ENCODE results near the gene CD40. TPM values are rescaled to one million over a fixed set of nuclear protein-coding genes. Genes with fewer than 3 reads are reported as not detected.

CD40 gene
- total and polyA plus RNA-seq, 2 of the 8 experiments (the other 6 are each of a cell fraction or from before 2014, with no cell fraction given), result 14.5 to 18.8 TPM

DNA sequence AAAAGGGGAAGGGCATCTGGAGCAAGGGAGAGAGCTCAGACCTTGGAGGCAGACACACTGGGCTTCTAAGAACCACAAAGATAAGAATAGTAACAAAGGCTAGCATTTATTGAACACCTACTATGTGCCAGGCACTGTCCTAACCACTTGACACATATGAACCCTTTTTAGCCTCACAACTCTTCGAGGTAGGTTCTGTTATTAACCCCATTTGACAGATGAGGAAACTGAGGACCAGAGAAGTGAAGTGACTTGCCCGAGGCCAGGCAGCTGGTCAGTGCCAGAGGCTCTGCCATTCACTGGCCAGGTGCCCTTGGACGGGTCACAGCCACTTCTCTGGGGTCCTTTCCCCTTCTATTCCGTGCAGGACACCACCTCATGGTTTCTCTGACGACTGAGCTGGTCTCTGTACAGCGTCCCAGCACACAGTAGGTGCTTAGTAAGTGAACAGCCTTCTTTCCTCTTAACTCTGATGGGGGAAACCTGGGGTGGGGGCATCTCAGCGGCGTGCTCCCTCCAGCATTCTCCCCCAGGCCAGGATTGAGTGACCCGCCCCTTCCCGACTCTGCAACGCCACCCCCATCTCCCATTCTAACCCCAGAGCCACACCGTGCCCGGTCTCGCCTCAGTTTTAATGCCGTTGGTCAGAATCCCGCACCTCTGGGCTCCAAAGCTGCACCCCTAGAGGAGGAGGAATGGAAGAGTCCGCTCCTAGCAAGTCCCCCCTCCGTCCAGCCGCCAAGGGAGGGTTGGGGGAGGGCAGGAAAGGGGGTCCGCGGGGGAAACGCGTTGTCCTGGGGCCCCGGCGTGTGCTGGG, 55.7 kb downstream of the CD40 start:
- Histone ChIP-seq H3K4me2 (ENCODE audit: insufficient read depth in 1 of 2, low read depth in 2 of 2, low read length in 2 of 2) (peak overlapping the region in 1 of 2 experiments; percentile 80; a peak in 3 of 4 replicates), H3K27me3 (replicated peaks in 1 of 4; ENCODE audit: control insufficient read depth in 3 of 4, extremely low read depth in 1 of 4, insufficient read depth in 3 of 4, low read length in 3 of 4) (peaks cover 8 to 33% (median 32%) of the 10 kb centered on the region in 4 experiments), H4K20me1 (replicated peaks in 1 of 2; ENCODE audit: control insufficient read depth in 1 of 2, insufficient read depth in 2 of 2, low read length in 2 of 2) (no peaks in the 10 kb centered on the region), H3K79me1 (ENCODE audit: low read depth, low read length) (no peaks in the 10 kb centered on the region), H3K56ac (replicated peaks; ENCODE audit: insufficient read length, low read depth, low read length) (no peak overlapping the region), H2BK120ac (replicated peaks; ENCODE audit: low read depth, low read length) (no peak overlapping the region), H3K14ac (ENCODE audit: insufficient read length) (no peak overlapping the region), H4K8ac (ENCODE audit: extremely low read depth, insufficient read depth, low read length) (peak overlapping the region; percentile 45; the same call in 1 of the 2 replicates), H3K18ac (ENCODE audit: extremely low read depth, low read length) (no peak overlapping the region), H4K91ac (replicated peaks; ENCODE audit: insufficient read length, low read length) (no peak overlapping the region), H3K79me2 (ENCODE audit: control insufficient read depth in 1 of 2, insufficient read depth in 2 of 2, low read length in 2 of 2) (no peaks in the 10 kb centered on the region), H2BK5ac (ENCODE audit: low read depth, low read length) (no peak overlapping the region), H3K4me1 (replicated peaks in 1 of 4; ENCODE audit: control insufficient read depth in 3 of 4, insufficient read depth in 4 of 4, low read length in 3 of 4) (no peaks in the 10 kb centered on the region; a peak in 1 of 7 replicates), H3K9ac (replicated peaks in 1 of 4; ENCODE audit: extremely low read depth in 1 of 4, low read depth in 3 of 4, low read length in 3 of 4) (no peak overlapping the region), H3K27ac (ENCODE audit: low read depth, low read length) (no peak overlapping the region), H2BK12ac (ENCODE audit: low read depth, low read length) (no peak overlapping the region), H2BK20ac (ENCODE audit: low read length) (no peak overlapping the region), H3K36me3 (ENCODE audit: control insufficient read depth in 2 of 4, insufficient read depth in 4 of 4, low read length in 3 of 4) (no peaks in the 10 kb centered on the region), H2AK5ac (ENCODE audit: low read depth, low read length) (peak overlapping the region; percentile 18; the same call in 1 of the 2 replicates), H3K9me3 (ENCODE audit: insufficient read depth in 2 of 2, low read depth in 1 of 2, low read length in 1 of 2) (no peaks in the 10 kb centered on the region), H4K5ac (ENCODE audit: insufficient read length, low read depth, low read length) (no peak overlapping the region), H3K23ac (ENCODE audit: insufficient read length) (no peak overlapping the region), H3K23me2 (ENCODE audit: low read depth, low read length) (peaks cover 2% of the 10 kb centered on the region; the same call in 1 of the 2 replicates), H3K4ac (replicated peaks; ENCODE audit: insufficient read length, low read depth, low read length) (no peak overlapping the region), H2AFZ (ENCODE audit: low read length) (0 out of 2 replicates have a peak overlapping the region, but pooled peaks have one; percentile 68), H3K4me3 (ENCODE audit: extremely low read depth in 1 of 4, insufficient read depth in 2 of 4, low read depth in 3 of 4, low read length in 4 of 4) (peak overlapping the region in 3 of 4 experiments; percentile 4 to 43 (median 9); a peak in 5 of 8 replicates), H2BK15ac (ENCODE audit: low read length) (no peak overlapping the region)
- no peak for TF ChIP-seq HDAC6 (IDR thresholded peaks at IDR 0.05; ENCODE audit: low read depth, low read length)
- peak; percentile 23 for TF ChIP-seq EZH2 (IDR thresholded peaks at IDR 0.05; ENCODE audit: low read depth, low read length, severe bottlenecking)
- no peak for DNase-seq (ENCODE audit: low read depth in 1 of 2, low spot score in 2 of 2)
- no peak for FAIRE-seq
- ChIA-PET CTCF (ENCODE audit: partially characterized antibody) (interaction anchor here (0.6 to 18.5 kb wide), 27 partner anchors 9 to 290 kb away, joined by 3 to 233 read pairs (median 5); partner anchors contain the start of gene CD40), POLR2A (ENCODE audit: partially characterized antibody) (interaction anchor here (1.5 kb wide), 1 partner anchor 42 kb away, joined by 5 read pairs; no protein-coding TSS in a partner anchor)
- WGBS, 2 experiments (ENCODE audit: extremely low coverage in 1 of 2, insufficient coverage in 1 of 2, insufficient read length in 1 of 2, insufficient replicate concordance in 2 of 2, low coverage in 1 of 2, low lambda C conversion rate in 2 of 2, missing lambda C conversion rate in 1 of 2), result 39% methylated on average over 19 of the region's 25 CpGs; no CpG with 5 or more reads in 1 of the 2 experiments

Data from H1 (cell line).